HAP-1 (cell line): Measurements from ENCODE around the gene IWS1.

ENCODE experiments used
- DNase-seq, 2 experiments: peaks; one replicate each; pipeline ENCODE4 v3.0.0-alpha.2; 2016 to 2020; ENCODE audit warnings: low spot score in 2 of 2
- H3K27me3 ChIP-seq: fragments of 250-450 bp; sonication (Bioruptor Pico); 2 replicates; pipeline ENCODE4 v1.5.1; 2020; ENCODE audit warnings: low read depth, mild to moderate bottlenecking, moderate library complexity
- H3K36me3 ChIP-seq: fragments of 250-450 bp; sonication (Bioruptor Pico); replicated peaks from 2 replicates; pipeline ENCODE4 v1.5.1; 2020; ENCODE audit warnings: mild to moderate bottlenecking
- H3K4me1 ChIP-seq: fragments of 250-450 bp; sonication (Bioruptor Pico); 2 replicates; pipeline ENCODE4 v1.5.1; 2020; ENCODE audit warnings: mild to moderate bottlenecking
- H3K4me3 ChIP-seq: fragments of 250-450 bp; sonication (Bioruptor Pico); 2 replicates; pipeline ENCODE4 v1.5.1; 2020; ENCODE audit warnings: mild to moderate bottlenecking, moderate library complexity
- H3K9me3 ChIP-seq: fragments of 250-450 bp; sonication (Bioruptor Pico); 2 replicates; pipeline ENCODE4 v1.5.1; 2020; ENCODE audit warnings: mild to moderate bottlenecking, moderate library complexity
- in situ Hi-C: fragments of 300-500 bp; cut with MboI; formaldehyde crosslinking; loops from 3 replicates; pipeline ENCODE4 v1.14.3; 2020; ENCODE audit warnings: low sequenced_read_pairs, inconsistent platforms, mixed read lengths

IWS1 gene

GRCh38 chr2:127485694-127486071 lies 40.6 kb downstream of the IWS1 start:
- Histone ChIP-seq H3K36me3 (peaks cover 91% of the 10 kb centered on the region), H3K27me3 (no peaks in the 10 kb centered on the region), H3K4me1 (peaks cover 7% of the 10 kb centered on the region), H3K4me3 (no peak overlapping the region), H3K9me3 (no peaks in the 10 kb centered on the region)
- in situ Hi-C loops = loop anchor here (10.0 kb wide), 1 partner anchor 171 kb away; no protein-coding TSS in a partner anchor
- DNase-seq = no peak

DNA sequence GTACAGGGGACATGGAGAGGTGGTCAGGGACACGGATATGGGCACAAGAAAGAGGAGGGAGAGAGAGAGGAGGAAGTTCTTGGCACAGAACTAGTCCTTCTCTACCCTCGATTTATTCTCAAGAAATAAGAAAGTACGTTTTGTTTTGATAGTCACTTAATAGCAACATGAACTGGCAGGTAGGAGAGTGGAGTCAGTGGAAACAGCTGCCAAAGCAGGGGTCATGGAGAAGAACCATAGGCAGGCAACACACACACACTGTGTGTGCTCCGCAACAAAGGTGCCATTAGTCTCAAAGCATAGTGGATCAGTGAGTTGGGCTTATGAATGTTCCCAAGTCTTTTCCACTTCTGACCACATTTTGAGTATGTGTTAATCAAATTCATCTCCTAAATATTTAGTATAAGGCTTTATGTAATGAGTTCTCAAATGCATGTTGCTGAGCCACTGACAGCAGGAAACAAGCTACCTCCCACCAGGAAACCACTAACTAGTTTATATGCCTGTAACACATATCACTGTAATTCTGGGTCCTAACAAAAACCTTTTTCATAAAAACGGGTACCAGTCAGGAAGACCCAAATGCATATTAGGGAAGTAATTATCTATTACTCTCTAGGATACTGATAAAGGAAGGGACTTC lies 41.1 kb downstream of the IWS1 start:
- H3K36me3 ChIP-seq = peaks cover 88% of the 10 kb centered on the region
- no peaks in the 10 kb centered on the region for H3K27me3 ChIP-seq
- DNase-seq = no peak
- H3K9me3 ChIP-seq = no peaks in the 10 kb centered on the region
- in situ Hi-C loops = loop anchor here (10.0 kb wide), 1 partner anchor 170 kb away; no protein-coding TSS in a partner anchor
- H3K4me3 ChIP-seq = no peak overlapping the region
- H3K4me1 ChIP-seq = peaks cover 10% of the 10 kb centered on the region

DNA sequence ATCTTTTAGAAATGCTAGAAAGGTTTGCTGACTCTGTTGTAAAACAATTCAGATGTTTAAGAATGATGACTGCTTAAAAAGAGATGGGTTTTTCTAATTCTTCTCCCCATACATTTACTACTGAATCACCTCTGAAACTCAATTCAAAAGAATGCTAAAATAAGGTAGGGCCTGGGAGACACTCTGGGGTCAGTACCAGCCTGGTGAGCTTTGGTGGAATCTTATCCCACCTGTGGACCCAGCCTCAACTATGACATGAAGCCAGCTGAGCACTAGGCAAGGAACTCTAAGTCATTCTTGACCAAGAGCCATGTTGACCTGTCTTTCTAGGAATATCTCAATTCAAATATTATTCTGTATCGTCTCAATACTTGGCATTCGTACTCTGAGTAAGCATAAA lies 44.3 kb downstream of the IWS1 start:
- Histone ChIP-seq H3K36me3 (peaks cover 65% of the 10 kb centered on the region), H3K27me3 (no peaks in the 10 kb centered on the region), H3K9me3 (no peaks in the 10 kb centered on the region)

DNA sequence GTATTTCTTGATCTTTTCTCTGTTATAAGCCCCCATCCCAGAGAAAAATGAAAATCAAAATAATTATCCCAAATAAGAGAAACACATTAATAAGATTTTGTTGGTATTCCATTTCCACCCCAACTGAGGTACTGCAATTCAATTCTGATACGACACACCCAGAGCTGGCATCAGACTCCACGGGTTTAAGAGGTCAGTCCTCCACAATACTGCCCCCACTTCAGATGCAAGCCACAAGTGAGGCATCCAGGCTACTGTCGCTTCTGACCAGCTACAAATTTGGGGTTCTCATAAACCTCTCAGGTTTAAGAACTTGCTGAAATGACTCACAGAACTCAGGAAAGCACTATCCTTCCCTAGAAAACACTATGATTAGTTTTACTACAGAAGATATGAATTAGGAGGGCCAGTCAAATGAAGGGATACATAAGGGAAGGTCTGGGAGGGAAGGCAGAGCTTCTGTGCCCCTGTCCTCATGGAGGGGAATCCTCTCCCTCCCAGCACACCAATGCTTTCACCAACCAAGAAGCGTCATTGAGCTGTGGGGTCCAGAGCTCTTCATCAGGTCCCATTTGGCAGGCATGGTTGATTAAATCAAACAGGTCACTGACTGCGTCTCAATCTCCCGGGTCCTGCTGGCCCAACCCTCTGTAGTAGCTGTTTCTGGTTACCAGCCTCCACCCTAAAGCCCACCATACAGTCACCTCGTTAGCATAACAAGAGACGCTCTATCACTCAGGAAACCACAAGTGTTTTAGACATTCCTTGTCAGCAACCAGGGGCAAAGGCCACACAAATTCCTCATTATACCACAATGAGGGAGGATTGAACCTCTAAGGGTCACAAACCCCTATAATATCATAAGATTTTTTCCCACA lies 46.2 kb downstream of the IWS1 start:
- Histone ChIP-seq H3K9me3 (no peaks in the 10 kb centered on the region), H3K4me3 (no peak overlapping the region), H3K36me3 (peaks cover 46% of the 10 kb centered on the region), H3K4me1 (peaks cover 17% of the 10 kb centered on the region), H3K27me3 (no peaks in the 10 kb centered on the region)
- in situ Hi-C loops = loop anchor here (10.0 kb wide), 2 partner anchors 165 to 275 kb away; no protein-coding TSS in a partner anchor
- DNase-seq = peak; percentile 63 to 75

More for the DNA sequence above, 44.3 kb downstream of the IWS1 start:
- Histone ChIP-seq H3K4me1 (peaks cover 17% of the 10 kb centered on the region), H3K4me3 (no peak overlapping the region)
- no peak for DNase-seq
- in situ Hi-C loops = loop anchor here (10.0 kb wide), 1 partner anchor 167 kb away; no protein-coding TSS in a partner anchor

- Histone ChIP-seq H3K36me3 (peaks cover 38% of the 10 kb centered on the region), H3K4me3 (no peak overlapping the region), H3K4me1 (peaks cover 17% of the 10 kb centered on the region), H3K9me3 (no peaks in the 10 kb centered on the region), H3K27me3 (no peaks in the 10 kb centered on the region)
- DNase-seq = peak in 1 of 2 experiments; percentile 74
- in situ Hi-C loops = loop anchor here (10.0 kb wide), 1 partner anchor 275 kb away; no protein-coding TSS in a partner anchor
These were observed 47.0 kb downstream of the IWS1 start for GRCh38 chr2:127479219-127479825.

DNA sequence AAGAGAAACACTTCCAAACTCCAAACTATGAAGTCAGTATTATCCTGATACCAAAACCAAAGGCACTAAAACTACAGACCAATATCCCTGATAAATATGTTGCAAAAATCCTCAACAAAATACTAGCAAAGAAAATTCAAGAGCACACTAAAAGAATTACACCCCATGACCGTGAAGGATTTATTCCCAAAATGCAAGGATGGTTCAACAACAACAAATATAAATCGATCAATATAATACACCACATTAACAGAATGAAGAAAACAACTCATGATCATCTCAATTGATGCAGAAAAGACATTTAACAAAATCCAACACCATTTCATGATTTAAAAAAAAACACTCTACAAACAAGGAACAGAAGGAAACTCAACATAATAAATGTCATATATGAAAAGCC lies 50.5 kb downstream of the IWS1 start:
- Histone ChIP-seq H3K9me3 (no peaks in the 10 kb centered on the region), H3K4me3 (no peak overlapping the region), H3K4me1 (peaks cover 12% of the 10 kb centered on the region), H3K36me3 (peaks cover 12% of the 10 kb centered on the region), H3K27me3 (no peaks in the 10 kb centered on the region)
- in situ Hi-C loops = loop anchor here (10.0 kb wide), 1 partner anchor 271 kb away; no protein-coding TSS in a partner anchor
- no peak for DNase-seq

- DNase-seq = no peak
- in situ Hi-C loops = loop anchor here (10.0 kb wide), 1 partner anchor 267 kb away; no protein-coding TSS in a partner anchor
These were observed 54.0 kb downstream of the IWS1 start for GRCh38 chr2:127472268-127472667.

GRCh38 chr2:127471286-127471988 lies 54.9 kb downstream of the IWS1 start:
- no peaks in the 10 kb centered on the region for H3K4me1 ChIP-seq
- no peaks in the 10 kb centered on the region for H3K9me3 ChIP-seq
- in situ Hi-C loops = loop anchor here (10.0 kb wide), 1 partner anchor 267 kb away; no protein-coding TSS in a partner anchor
- no peak for DNase-seq
- no peaks in the 10 kb centered on the region for H3K36me3 ChIP-seq
- H3K27me3 ChIP-seq = no peaks in the 10 kb centered on the region
- H3K4me3 ChIP-seq = no peak overlapping the region

More at GRCh38 chr2:127472268-127472667, 54.0 kb downstream of the IWS1 start:
- Histone ChIP-seq H3K27me3 (no peaks in the 10 kb centered on the region), H3K4me1 (no peaks in the 10 kb centered on the region), H3K4me3 (no peak overlapping the region), H3K9me3 (no peaks in the 10 kb centered on the region), H3K36me3 (no peaks in the 10 kb centered on the region)

GRCh38 chr2:127469974-127470373 lies 56.3 kb downstream of the IWS1 start:
- no peak for DNase-seq
- Histone ChIP-seq H3K36me3 (no peaks in the 10 kb centered on the region), H3K27me3 (no peaks in the 10 kb centered on the region), H3K4me3 (no peak overlapping the region), H3K9me3 (no peaks in the 10 kb centered on the region), H3K4me1 (no peaks in the 10 kb centered on the region)
- in situ Hi-C loops = loop anchor here (10.0 kb wide), 1 partner anchor 265 kb away; no protein-coding TSS in a partner anchor

GRCh38 chr2:127469051-127469450 lies 57.2 kb downstream of the IWS1 start:
- Histone ChIP-seq H3K9me3 (no peaks in the 10 kb centered on the region), H3K27me3 (no peaks in the 10 kb centered on the region), H3K4me3 (no peak overlapping the region), H3K4me1 (no peaks in the 10 kb centered on the region), H3K36me3 (no peaks in the 10 kb centered on the region)
- in situ Hi-C loops = no loop called here
- no peak for DNase-seq

GRCh38 chr2:127465258-127465657 lies 61.0 kb downstream of the IWS1 start:
- no peak for DNase-seq
- H3K27me3 ChIP-seq = no peaks in the 10 kb centered on the region
- no peaks in the 10 kb centered on the region for H3K36me3 ChIP-seq
- H3K4me3 ChIP-seq = no peak overlapping the region
- in situ Hi-C loops = no loop called here
- H3K9me3 ChIP-seq = no peaks in the 10 kb centered on the region
- H3K4me1 ChIP-seq = no peaks in the 10 kb centered on the region

- DNase-seq = no peak
- H3K27me3 ChIP-seq = no peaks in the 10 kb centered on the region
- H3K36me3 ChIP-seq = no peaks in the 10 kb centered on the region
- H3K9me3 ChIP-seq = no peaks in the 10 kb centered on the region
- in situ Hi-C loops = no loop called here
- H3K4me3 ChIP-seq = no peak overlapping the region
- H3K4me1 ChIP-seq = no peaks in the 10 kb centered on the region
These were observed 61.6 kb downstream of the IWS1 start for GRCh38 chr2:127464470-127465257.
